IgD-negative memory B cell (primary cell): ENCODE results near the gene PGD. TPM values are rescaled to one million over a fixed set of nuclear protein-coding genes. Genes with fewer than 3 reads are reported as not detected.
"Not testable (repeated sequence)": the region's sequence is repeated elsewhere in the genome, so short reads cannot be mapped to it uniquely, and the experiment has no call there.

Source experiments
- H3K27ac Mint-ChIP-seq, 3 donors: one replicate each; pipeline ENCODE4 v1.8.0; 2020 to 2022; ENCODE audit warnings: mild to moderate bottlenecking in 3 of 3, mixed read lengths in 3 of 3, moderate library complexity in 1 of 3
- H3K27me3 Mint-ChIP-seq: one replicate; pipeline ENCODE4 v1.8.0; 2021; ENCODE audit warnings: mixed read lengths
- H3K36me3 Mint-ChIP-seq: one replicate; pipeline ENCODE4 v1.8.0; 2020; ENCODE audit warnings: mild to moderate bottlenecking, mixed read lengths
- H3K4me1 Mint-ChIP-seq, 3 donors: one replicate each; pipeline ENCODE4 v1.8.0; 2020 to 2022; ENCODE audit warnings: mixed read lengths in 3 of 3, mild to moderate bottlenecking in 1 of 3
- H3K4me3 Mint-ChIP-seq, 4 donors: one replicate each; pipeline ENCODE4 v1.8.0; 2020 to 2022; ENCODE audit warnings: mild to moderate bottlenecking in 4 of 4, mixed read lengths in 4 of 4, moderate library complexity in 3 of 4
- H3K9me3 Mint-ChIP-seq, 3 donors: one replicate each; pipeline ENCODE4 v1.8.0; 2020 to 2021; ENCODE audit warnings: mixed read lengths in 3 of 3, mild to moderate bottlenecking in 1 of 3
- polyA plus RNA-seq: library from polyadenylated mRNA; unstranded; fragments of 300-500 nt; fragmentation: Illumina TruSeq; gene quantifications from one replicate; pipeline ENCODE4 v1.2.3, GENCODE V29; 2021

The PGD gene
- polyA plus RNA-seq, 1 donor from 2014 or later = 44.8 TPM

- H3K4me3 Mint-ChIP-seq = no peak overlapping the region
- H3K36me3 Mint-ChIP-seq = peaks cover 11% of the 10 kb centered on the region
Measured at GRCh38 chr1:10419351-10419750, 20.5 kb downstream of the PGD start.

GRCh38 chr1:10421637-10422036 is 22.8 kb downstream of the PGD start:
- Mint-ChIP-seq H3K4me3 (no peak overlapping the region), H3K27ac (no peak overlapping the region), H3K27me3 (no peaks in the 10 kb centered on the region), H3K4me1 (no peaks in the 10 kb centered on the region), H3K9me3 (no peaks in the 10 kb centered on the region), H3K36me3 (peaks cover 11% of the 10 kb centered on the region)

More at GRCh38 chr1:10419351-10419750, 20.5 kb downstream of the PGD start:
- no peaks in the 10 kb centered on the region for H3K4me1 Mint-ChIP-seq
- no peaks in the 10 kb centered on the region for H3K9me3 Mint-ChIP-seq
- peak overlapping the region in 1 of 3 donors; percentile 59 for H3K27ac Mint-ChIP-seq
- no peaks in the 10 kb centered on the region for H3K27me3 Mint-ChIP-seq

GRCh38 chr1:10424034-10424433 is 25.2 kb downstream of the PGD start:
- Mint-ChIP-seq H3K9me3 (no peaks in the 10 kb centered on the region), H3K4me3 (no peak overlapping the region), H3K27me3 (no peaks in the 10 kb centered on the region), H3K27ac (no peak overlapping the region), H3K36me3 (peaks cover 6% of the 10 kb centered on the region), H3K4me1 (peaks cover 0 to 2% (median 2%) of the 10 kb centered on the region in 3 donors)

- H3K36me3 Mint-ChIP-seq = peaks cover under 1% of the 10 kb centered on the region
- H3K27me3 Mint-ChIP-seq = no peaks in the 10 kb centered on the region
- no peak overlapping the region for H3K4me3 Mint-ChIP-seq
- H3K27ac Mint-ChIP-seq = no peak overlapping the region
- H3K9me3 Mint-ChIP-seq = no peaks in the 10 kb centered on the region
- H3K4me1 Mint-ChIP-seq = peaks cover 0 to 4% (median 2%) of the 10 kb centered on the region in 3 donors
Measured at GRCh38 chr1:10424651-10425050, 25.8 kb downstream of the PGD start.

- not testable (repeated sequence) for H3K36me3 Mint-ChIP-seq, H3K4me3 Mint-ChIP-seq, H3K9me3 Mint-ChIP-seq, H3K27me3 Mint-ChIP-seq, H3K27ac Mint-ChIP-seq
- peaks cover 3 to 12% (median 7%) of the 10 kb centered on the region in 3 donors for H3K4me1 Mint-ChIP-seq
Measured at GRCh38 chr1:10425826-10426534, 27.1 kb downstream of the PGD start.

- H3K9me3 Mint-ChIP-seq, H3K4me3 Mint-ChIP-seq, H3K27me3 Mint-ChIP-seq, H3K27ac Mint-ChIP-seq, H3K36me3 Mint-ChIP-seq: not testable (repeated sequence)
- peaks cover 6 to 16% (median 12%) of the 10 kb centered on the region in 3 donors for H3K4me1 Mint-ChIP-seq
Measured at GRCh38 chr1:10426535-10426848, 27.6 kb downstream of the PGD start.

- Mint-ChIP-seq H3K4me1 (peaks cover 15 to 19% (median 18%) of the 10 kb centered on the region in 3 donors), H3K9me3 (no peaks in the 10 kb centered on the region), H3K4me3 (peak overlapping the region in 2 of 4 donors; percentile 39 to 68), H3K27me3 (no peaks in the 10 kb centered on the region), H3K27ac (peak overlapping the region in 2 of 3 donors; percentile 39 to 97), H3K36me3 (no peaks in the 10 kb centered on the region)
Measured at GRCh38 chr1:10428984-10429383, 30.1 kb downstream of the PGD start.

- H3K9me3 Mint-ChIP-seq = no peaks in the 10 kb centered on the region
- H3K27me3 Mint-ChIP-seq = no peaks in the 10 kb centered on the region
- peak overlapping the region; percentile 89 to 96 (median 92) for H3K4me3 Mint-ChIP-seq
- H3K4me1 Mint-ChIP-seq = peaks cover 18 to 20% (median 19%) of the 10 kb centered on the region in 3 donors
- H3K36me3 Mint-ChIP-seq = no peaks in the 10 kb centered on the region
- peak overlapping the region; percentile 87 to 99 (median 97) for H3K27ac Mint-ChIP-seq
Measured at GRCh38 chr1:10429868-10430215, 31.0 kb downstream of the PGD start.

GRCh38 chr1:10430216-10431069 is 31.6 kb downstream of the PGD start, which contains the start of gene CENPS:
Gene CENPS (plus strand): TSS chr1:10430433. CDS start chr1:10430518, 85 bp downstream.
- peak within 1 kb of the TSS; percentile 87 to 99 (median 97) for H3K27ac Mint-ChIP-seq
- H3K27me3 Mint-ChIP-seq = no peaks in the 10 kb centered on the region
- H3K36me3 Mint-ChIP-seq = no peaks in the 10 kb centered on the region
- peaks cover 18 to 20% (median 19%) of the 10 kb centered on the region in 3 donors for H3K4me1 Mint-ChIP-seq
- no peaks in the 10 kb centered on the region for H3K9me3 Mint-ChIP-seq
- H3K4me3 Mint-ChIP-seq = peak within 1 kb of the TSS; percentile 89 to 96 (median 92)

- Mint-ChIP-seq H3K4me1 (peaks cover 18 to 20% (median 19%) of the 10 kb centered on the region in 3 donors), H3K36me3 (no peaks in the 10 kb centered on the region), H3K27me3 (no peaks in the 10 kb centered on the region), H3K9me3 (no peaks in the 10 kb centered on the region), H3K4me3 (peak overlapping the region; percentile 89 to 96 (median 92)), H3K27ac (peak overlapping the region; percentile 87 to 99 (median 97))
Measured at GRCh38 chr1:10431070-10431730, 32.3 kb downstream of the PGD start.

- peak overlapping the region in 3 of 4 donors; percentile 28 to 90 (median 68) for H3K4me3 Mint-ChIP-seq
- H3K4me1 Mint-ChIP-seq = peaks cover 15 to 20% (median 17%) of the 10 kb centered on the region in 3 donors
- H3K36me3 Mint-ChIP-seq = no peaks in the 10 kb centered on the region
- H3K9me3 Mint-ChIP-seq = no peaks in the 10 kb centered on the region
- no peaks in the 10 kb centered on the region for H3K27me3 Mint-ChIP-seq
- peak overlapping the region; percentile 53 to 97 (median 75) for H3K27ac Mint-ChIP-seq
Measured at GRCh38 chr1:10432910-10433700, 34.2 kb downstream of the PGD start.

GRCh38 chr1:10433790-10434189 is 34.9 kb downstream of the PGD start:
- Mint-ChIP-seq H3K36me3 (no peaks in the 10 kb centered on the region), H3K27ac (peak overlapping the region in 2 of 3 donors; percentile 75 to 97), H3K27me3 (no peaks in the 10 kb centered on the region), H3K9me3 (no peaks in the 10 kb centered on the region), H3K4me1 (peaks cover 15 to 20% (median 17%) of the 10 kb centered on the region in 3 donors), H3K4me3 (peak overlapping the region in 3 of 4 donors; percentile 17 to 90 (median 28))

GRCh38 chr1:10434590-10434989 is 35.7 kb downstream of the PGD start:
- Mint-ChIP-seq H3K4me3 (peak overlapping the region in 1 of 4 donors; percentile 35), H3K4me1 (peaks cover 14 to 20% (median 17%) of the 10 kb centered on the region in 3 donors), H3K27ac (no peak overlapping the region), H3K9me3 (no peaks in the 10 kb centered on the region), H3K27me3 (no peaks in the 10 kb centered on the region), H3K36me3 (no peaks in the 10 kb centered on the region)

- no peak overlapping the region for H3K4me3 Mint-ChIP-seq
- peaks cover 2 to 13% (median 7%) of the 10 kb centered on the region in 3 donors for H3K4me1 Mint-ChIP-seq
- peaks cover 1% of the 10 kb centered on the region for H3K36me3 Mint-ChIP-seq
- no peak overlapping the region for H3K27ac Mint-ChIP-seq
- no peaks in the 10 kb centered on the region for H3K27me3 Mint-ChIP-seq
- H3K9me3 Mint-ChIP-seq = no peaks in the 10 kb centered on the region
Measured at GRCh38 chr1:10437052-10437451, 38.2 kb downstream of the PGD start.
